A549 (cell line): ENCODE measurements around the gene UBE2E2.

ENCODE experiments used
- CHD2 ChIP-seq: fragments of 150-350 bp; IDR thresholded peaks from 2 replicates; pipeline ENCODE4 v1.6.1; 2014; ENCODE audit warnings: low read length; ENCODE audit not compliant: partially characterized antibody
- POLR2A ChIP-seq: IDR thresholded peaks from 2 replicates; pipeline ENCODE4 v1.6.1; 2012; ENCODE audit warnings: mild to moderate bottlenecking, low read length
- TF ChIP-seq, protein P1 (sequence below): IDR thresholded peaks from 2 replicates; pipeline ENCODE4 v1.6.1; 2012
- TF ChIP-seq, protein P2 (sequence below): fragments of >200 bp; sonication (Bioruptor Twin); formaldehyde crosslinking; IDR thresholded peaks from 3 replicates; pipeline ENCODE4 v1.5.1; 2016

DNA sequence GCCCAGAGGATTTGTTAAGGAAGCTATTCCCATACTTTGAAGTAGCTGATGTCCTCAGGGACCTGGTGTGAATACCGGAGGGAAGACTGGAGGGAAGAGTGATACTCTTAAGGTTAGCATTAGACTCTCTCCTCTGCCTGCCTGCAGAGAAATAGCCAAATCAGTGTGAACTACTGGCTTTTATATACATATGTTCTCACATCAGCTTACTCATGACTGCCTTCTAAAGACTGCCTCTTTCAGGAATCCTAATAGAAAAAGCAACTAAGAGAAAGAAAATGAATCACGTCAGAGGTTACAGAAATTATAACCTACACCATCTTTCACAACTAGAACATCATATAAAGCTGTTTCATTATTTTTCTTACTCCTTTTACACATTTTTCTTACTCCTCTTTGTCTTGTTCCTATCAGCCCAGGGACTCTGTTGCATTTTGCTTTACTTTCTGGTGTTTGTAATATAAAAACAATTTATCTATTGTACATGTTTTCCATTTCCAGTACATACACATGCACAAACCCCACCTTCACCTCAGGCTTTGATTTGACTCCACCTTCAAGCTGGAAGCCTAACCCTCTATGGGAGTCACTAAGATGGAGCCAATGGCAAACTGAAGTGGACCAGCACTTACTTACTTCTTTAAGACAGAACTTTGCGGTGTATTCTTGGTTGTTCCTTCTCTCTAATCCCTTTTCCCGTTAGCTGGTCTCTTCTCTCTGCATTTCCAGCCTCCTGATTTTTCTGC, 345.0 kb downstream of the UBE2E2 start:
- TF ChIP-seq, protein P1, sequence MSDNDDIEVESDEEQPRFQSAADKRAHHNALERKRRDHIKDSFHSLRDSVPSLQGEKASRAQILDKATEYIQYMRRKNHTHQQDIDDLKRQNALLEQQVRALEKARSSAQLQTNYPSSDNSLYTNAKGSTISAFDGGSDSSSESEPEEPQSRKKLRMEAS: no peak
- TF ChIP-seq, protein P2, sequence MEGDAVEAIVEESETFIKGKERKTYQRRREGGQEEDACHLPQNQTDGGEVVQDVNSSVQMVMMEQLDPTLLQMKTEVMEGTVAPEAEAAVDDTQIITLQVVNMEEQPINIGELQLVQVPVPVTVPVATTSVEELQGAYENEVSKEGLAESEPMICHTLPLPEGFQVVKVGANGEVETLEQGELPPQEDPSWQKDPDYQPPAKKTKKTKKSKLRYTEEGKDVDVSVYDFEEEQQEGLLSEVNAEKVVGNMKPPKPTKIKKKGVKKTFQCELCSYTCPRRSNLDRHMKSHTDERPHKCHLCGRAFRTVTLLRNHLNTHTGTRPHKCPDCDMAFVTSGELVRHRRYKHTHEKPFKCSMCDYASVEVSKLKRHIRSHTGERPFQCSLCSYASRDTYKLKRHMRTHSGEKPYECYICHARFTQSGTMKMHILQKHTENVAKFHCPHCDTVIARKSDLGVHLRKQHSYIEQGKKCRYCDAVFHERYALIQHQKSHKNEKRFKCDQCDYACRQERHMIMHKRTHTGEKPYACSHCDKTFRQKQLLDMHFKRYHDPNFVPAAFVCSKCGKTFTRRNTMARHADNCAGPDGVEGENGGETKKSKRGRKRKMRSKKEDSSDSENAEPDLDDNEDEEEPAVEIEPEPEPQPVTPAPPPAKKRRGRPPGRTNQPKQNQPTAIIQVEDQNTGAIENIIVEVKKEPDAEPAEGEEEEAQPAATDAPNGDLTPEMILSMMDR: no peak
- no peak for TF ChIP-seq POLR2A
- no peak for TF ChIP-seq CHD2
